HepG2 (cell line): ENCODE measurements around the gene LMAN2. TPM values are rescaled to one million over a fixed set of nuclear protein-coding genes. Genes with fewer than 3 reads are reported as not detected.
A peak's percentile ranks its signal among the peaks of the same experiment; 100 is the strongest.

Source experiments
- ARID3A ChIP-seq: IDR thresholded peaks from 2 replicates; pipeline ENCODE4 v1.6.1; 2012; ENCODE audit warnings: low read depth, low read length, improper control_type of control experiment
- CENPBD1 ChIP-seq: sonication (generic); formaldehyde crosslinking; IDR thresholded peaks from 2 replicates; pipeline ENCODE4 v1.8.0; 2022; ENCODE audit warnings: missing genetic modification reagents, low read depth, mild to moderate bottlenecking, borderline replicate concordance
- HNF1A ChIP-seq, 2 experiments: sonication (generic) in 1 of 2; formaldehyde crosslinking in 1 of 2; IDR thresholded peaks; 2 replicates each; pipeline versions ENCODE4 v1.4.0 to v1.6.1; 2016 to 2020; ENCODE audit warnings: borderline replicate concordance in 1 of 2, low read depth in 1 of 2, mild to moderate bottlenecking in 1 of 2, missing genetic modification reagents in 1 of 2
- KAT8 ChIP-seq: IDR thresholded peaks from 2 replicates; pipeline ENCODE4 v1.6.1; 2016; ENCODE audit warnings: missing genetic modification reagents, missing compliant biosample characterization
- POLR2AphosphoS5 ChIP-seq: IDR thresholded peaks from 2 replicates; pipeline ENCODE4 v1.6.1; 2012; ENCODE audit warnings: low read depth, low read length
- RARA ChIP-seq: IDR thresholded peaks from 2 replicates; pipeline ENCODE4 v1.6.1; 2016; ENCODE audit warnings: missing genetic modification reagents, missing compliant biosample characterization
- SAP130 ChIP-seq: IDR thresholded peaks from 2 replicates; pipeline ENCODE4 v1.6.1; 2016; ENCODE audit warnings: low read depth
- SMARCE1 ChIP-seq: fragments of 450-650 bp; IDR thresholded peaks from 2 replicates; pipeline ENCODE4 v1.6.1; 2017; ENCODE audit warnings: borderline replicate concordance
- SMC3 ChIP-seq: IDR thresholded peaks from 2 replicates; pipeline ENCODE4 v1.6.1; 2011; ENCODE audit warnings: low read length, improper control_type of control experiment
- SOX13 ChIP-seq, 3 experiments: fragments of 450-650 bp in 1 of 3; sonication (generic) in 1 of 3; formaldehyde crosslinking in 1 of 3; IDR thresholded peaks in 2 of 3; conservative IDR thresholded peaks in 1 of 3; 2 replicates each; pipeline versions ENCODE4 v1.5.0 to v1.6.1; 2016 to 2020; ENCODE audit warnings: antibody characterized with exemption in 1 of 3, mild to moderate bottlenecking in 1 of 3, missing compliant biosample characterization in 1 of 3, missing genetic modification reagents in 1 of 3, moderate library complexity in 1 of 3
- THAP11 ChIP-seq: IDR thresholded peaks from 2 replicates; pipeline ENCODE4 v1.6.1; 2016; ENCODE audit warnings: missing biosample characterization, missing genetic modification reagents
- ZNF577 ChIP-seq: sonication (generic); formaldehyde crosslinking; IDR thresholded peaks from 2 replicates; pipeline ENCODE4 v1.4.0; 2020; ENCODE audit warnings: mild to moderate bottlenecking, low read depth, missing genetic modification reagents, borderline replicate concordance
- polyA plus RNA-seq, 8 experiments: library from polyadenylated mRNA; depleted of rRNA in 3 of 8; stranded (reverse) in 7 of 8; unstranded in 1 of 8; fragments of >200 nt; fragmentation: Illumina TruSeq in 4 of 8; extraction: Trizol in 4 of 8; gene quantifications; 2 replicates each; pipeline versions ENCODE4 v1.2.1 to v1.2.3, GENCODE V29; 2011 to 2016; ENCODE audit warnings: low read depth in 4 of 8, missing spikeins in 1 of 8, mixed read lengths in 1 of 8; ENCODE audit not compliant: insufficient read depth in 1 of 8
- total RNA-seq, 5 experiments: library from RNA; depleted of rRNA; stranded (reverse); fragments of >200 nt; fragmentation: Illumina TruSeq; extraction: Trizol; gene quantifications; 2 replicates each; pipeline ENCODE4 v1.2.3, GENCODE V29; 2016; ENCODE audit warnings: low read depth in 1 of 5

LMAN2 gene
- total and polyA plus RNA-seq, 2 of the 13 experiments (the other 11 are each of a cell fraction or from before 2014, with no cell fraction given) = 191 to 197 TPM

GRCh38 chr5:177354256-177354655 is 2.8 kb upstream of the LMAN2 start (continued):
- TF ChIP-seq HNF1A (IDR thresholded peaks at IDR 0.05; ENCODE audit: low read depth) (peak; percentile 69), HNF1A (CRISPR knock-in tag; IDR thresholded peaks at IDR 0.05; ENCODE audit: borderline replicate concordance) (peak; percentile 87; the same call in 1 of the 2 replicates), SMC3 (peak; percentile 12; the same call in 1 of the 2 replicates), RARA (CRISPR knock-in tag) (0 out of 2 replicates have a peak, but pooled peaks have one; percentile 6), CENPBD1 (CRISPR knock-in tag) (no peak), ZNF577 (CRISPR knock-in tag) (no peak), SAP130 (CRISPR knock-in tag) (peak; percentile 48), SMARCE1 (no peak), SOX13 (IDR thresholded peaks at IDR 0.05) (no peak), SOX13 (CRISPR knock-in tag; conservative IDR thresholded peaks at IDR 0.05 in 1 of 2, IDR thresholded peaks at IDR 0.05 in 1 of 2) (peak in 1 of 2 experiments; percentile 75; a peak in 2 of 4 replicates), ARID3A (peak; percentile 66), THAP11 (CRISPR knock-in tag) (peak; percentile 61; the same call in 1 of the 2 replicates), POLR2AphosphoS5 (0 out of 2 replicates have a peak, but pooled peaks have one; percentile 29), KAT8 (peak; percentile 39; the same call in 1 of the 2 replicates)
